Keratinocyte (primary cell): ENCODE results near the gene PRDM4.

Source experiments
- CTCF ChIP-seq, 3 experiments: IDR thresholded peaks in 1 of 3; conservative IDR thresholded peaks in 1 of 3; optimal IDR thresholded peaks in 1 of 3; 2 replicates in 2 of 3; 3 replicates in 1 of 3; pipeline versions ENCODE3 to v1.5.1; 2011; ENCODE audit warnings: low read length in 3 of 3, mild to moderate bottlenecking in 3 of 3, moderate library complexity in 2 of 3, control low read depth in 1 of 3, inconsistent platforms in 1 of 3; ENCODE audit not compliant: insufficient read depth in 2 of 3; ENCODE audit errors: extremely low read depth in 1 of 3
- EZH2 ChIP-seq: IDR thresholded peaks from one replicate; pipeline ENCODE4 v1.6.1; 2012; ENCODE audit warnings: inconsistent platforms, mild to moderate bottlenecking, low read length, moderate library complexity

- no peak for TF ChIP-seq CTCF (optimal IDR thresholded peaks at IDR 0.05 in 1 of 3, IDR thresholded peaks at IDR 0.05 in 1 of 3, conservative IDR thresholded peaks at IDR 0.05 in 1 of 3; ENCODE audit: extremely low read depth in 1 of 3, insufficient read depth in 2 of 3, low read length in 3 of 3)
- no peak for TF ChIP-seq EZH2
Observed at GRCh38 chr12:107776171-107776570, 15.2 kb upstream of the PRDM4 start.
